ENCODE results near the gene DOHH. TPM values are rescaled to one million over a fixed set of nuclear protein-coding genes. Genes with fewer than 3 reads are reported as not detected.
"Not testable (repeated sequence)": the region's sequence is repeated elsewhere in the genome, so short reads cannot be mapped to it uniquely, and the experiment has no call there.

DOHH gene
- polyA plus RNA-seq, 1 donor (not counting 4 experiments of a cell fraction or from before 2014, with no cell fraction given) = 4.2 TPM

DNA sequence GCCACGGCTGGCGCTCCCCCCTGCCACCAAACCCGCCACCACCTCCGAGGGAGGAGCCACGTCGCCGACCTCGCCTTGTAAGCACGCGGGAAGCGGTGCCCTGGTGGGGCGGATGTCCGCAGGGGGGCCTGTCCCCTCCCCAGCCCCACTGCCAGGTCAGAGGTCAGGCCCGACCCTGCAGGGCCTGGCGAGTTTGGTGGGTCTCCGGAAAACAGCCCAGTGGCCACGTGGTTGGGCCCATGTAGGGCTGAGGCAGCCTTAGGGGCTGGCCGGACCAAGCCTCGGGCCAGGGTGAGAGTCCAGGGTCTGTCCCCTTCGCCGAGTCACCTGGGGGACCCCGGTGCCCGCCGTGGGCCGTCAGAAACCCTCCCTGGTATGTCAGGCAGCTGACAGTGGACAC, 46.6 kb downstream of the DOHH start:
- Histone ChIP-seq H2AFZ (ENCODE audit: control insufficient read depth, low read length) (no peak overlapping the region), H3K4me3 (ENCODE audit: control insufficient read depth in 2 of 3, extremely low read depth in 1 of 3, insufficient read depth in 2 of 3, low read depth in 1 of 3, low read length in 3 of 3) (no peak overlapping the region), H3K9me3 (ENCODE audit: control insufficient read depth, low read depth, low read length) (no peaks in the 10 kb centered on the region), H3K4me2 (ENCODE audit: control insufficient read depth, extremely low read depth, insufficient read depth, low read depth, low read length) (no peak overlapping the region), H3K27ac (ENCODE audit: control insufficient read depth, insufficient read depth, low read length) (no peak overlapping the region), H4K20me1 (ENCODE audit: control insufficient read depth, extremely low read depth, insufficient read depth, low read length) (no peaks in the 10 kb centered on the region), H3K27me3 (ENCODE audit: control insufficient read depth, extremely low read depth, insufficient read depth, low read length) (no peaks in the 10 kb centered on the region), H3K36me3 (ENCODE audit: control insufficient read depth in 2 of 2, extremely low read depth in 1 of 2, insufficient read depth in 2 of 2, low read length in 2 of 2) (peaks cover 20 to 36% of the 10 kb centered on the region in 2 experiments), H3K9me1 (ENCODE audit: control insufficient read depth, extremely low read depth, insufficient read depth, low read length) (no peaks in the 10 kb centered on the region), H3K79me2 (ENCODE audit: control insufficient read depth, insufficient read depth, low read length) (peaks cover 5% of the 10 kb centered on the region), H3K9ac (ENCODE audit: control insufficient read depth, extremely low read depth, insufficient read depth, low read length) (no peak overlapping the region), H3K4me1 (ENCODE audit: control insufficient read depth, extremely low read depth, insufficient read depth, low read length) (peaks cover 9% of the 10 kb centered on the region)
- dilution Hi-C loops (cut with MboI; ENCODE audit: extremely low pct_ligation_motif_present, low sequenced_read_pairs) = no loop called here
- TF ChIP-seq EZH2 (IDR thresholded peaks at IDR 0.05; ENCODE audit: low read length) (no peak), CTCF (optimal IDR thresholded peaks at IDR 0.05 in 1 of 3, IDR thresholded peaks at IDR 0.05 in 1 of 3, conservative IDR thresholded peaks at IDR 0.05 in 1 of 3; ENCODE audit: extremely low read depth in 1 of 3, insufficient read depth in 2 of 3, low read length in 3 of 3) (no peak)
- no peak for DNase-seq (ENCODE audit: low read depth, low spot score)
- FAIRE-seq = no peak

GRCh38 chr19:3452942-3453214, 47.6 kb downstream of the DOHH start:
- H3K36me3 ChIP-seq (ENCODE audit: control insufficient read depth in 2 of 2, extremely low read depth in 1 of 2, insufficient read depth in 2 of 2, low read length in 2 of 2) = peaks cover 21 to 36% of the 10 kb centered on the region in 2 experiments
- H3K4me3 ChIP-seq (ENCODE audit: control insufficient read depth in 2 of 3, extremely low read depth in 1 of 3, insufficient read depth in 2 of 3, low read depth in 1 of 3, low read length in 3 of 3); H3K4me2 ChIP-seq (ENCODE audit: control insufficient read depth, extremely low read depth, insufficient read depth, low read depth, low read length); H3K9me3 ChIP-seq (ENCODE audit: control insufficient read depth, low read depth, low read length); H3K27ac ChIP-seq (ENCODE audit: control insufficient read depth, insufficient read depth, low read length); dilution Hi-C loops (cut with MboI; ENCODE audit: extremely low pct_ligation_motif_present, low sequenced_read_pairs); DNase-seq (ENCODE audit: low read depth, low spot score); H2AFZ ChIP-seq (ENCODE audit: control insufficient read depth, low read length); H3K9ac ChIP-seq (ENCODE audit: control insufficient read depth, extremely low read depth, insufficient read depth, low read length); H4K20me1 ChIP-seq (ENCODE audit: control insufficient read depth, extremely low read depth, insufficient read depth, low read length); H3K4me1 ChIP-seq (ENCODE audit: control insufficient read depth, extremely low read depth, insufficient read depth, low read length); H3K27me3 ChIP-seq (ENCODE audit: control insufficient read depth, extremely low read depth, insufficient read depth, low read length); H3K79me2 ChIP-seq (ENCODE audit: control insufficient read depth, insufficient read depth, low read length); FAIRE-seq; H3K9me1 ChIP-seq (ENCODE audit: control insufficient read depth, extremely low read depth, insufficient read depth, low read length): not testable (repeated sequence)

DNA sequence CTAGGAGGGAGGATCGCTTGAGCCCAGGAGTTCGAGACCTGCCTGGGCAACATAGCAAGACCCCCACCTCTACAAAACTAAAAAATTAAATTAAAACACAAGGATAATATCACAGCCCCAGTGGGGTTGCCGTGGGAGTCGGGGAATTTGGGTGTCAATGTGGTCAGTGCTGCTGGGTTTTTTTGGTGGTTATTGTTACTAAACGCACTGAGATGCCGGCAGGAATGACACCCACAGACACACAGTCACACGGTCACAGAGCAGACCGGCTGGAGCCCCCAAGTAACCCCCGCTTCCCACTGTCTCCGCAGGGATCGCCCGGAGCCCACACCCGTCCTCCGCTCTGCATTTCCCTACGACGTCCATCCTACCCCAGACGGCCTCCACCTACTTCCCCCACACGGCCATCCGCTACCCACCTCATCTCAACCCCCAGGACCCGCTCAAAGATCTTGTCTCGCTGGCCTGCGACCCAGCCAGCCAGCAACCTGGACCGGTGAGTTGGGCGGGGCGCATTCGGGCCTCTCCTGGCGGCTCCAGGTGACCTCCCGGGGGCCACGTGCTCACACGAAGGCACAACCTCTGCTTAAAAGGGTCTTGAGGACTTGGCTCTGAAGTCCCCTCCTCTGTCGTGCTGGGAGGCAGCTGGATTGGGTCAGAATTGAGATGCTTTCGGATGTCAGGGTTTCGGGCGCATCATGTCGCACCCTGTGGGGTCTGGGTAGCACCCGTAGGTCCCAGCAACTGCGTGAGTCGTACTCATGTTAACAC, 48.1 kb downstream of the DOHH start:
- Histone ChIP-seq H3K27ac (ENCODE audit: control insufficient read depth, insufficient read depth, low read length) (no peak overlapping the region), H3K4me3 (ENCODE audit: control insufficient read depth in 2 of 3, extremely low read depth in 1 of 3, insufficient read depth in 2 of 3, low read depth in 1 of 3, low read length in 3 of 3) (no peak overlapping the region), H4K20me1 (ENCODE audit: control insufficient read depth, extremely low read depth, insufficient read depth, low read length) (no peaks in the 10 kb centered on the region), H3K27me3 (ENCODE audit: control insufficient read depth, extremely low read depth, insufficient read depth, low read length) (no peaks in the 10 kb centered on the region), H3K9me3 (ENCODE audit: control insufficient read depth, low read depth, low read length) (no peaks in the 10 kb centered on the region), H3K79me2 (ENCODE audit: control insufficient read depth, insufficient read depth, low read length) (peaks cover 5% of the 10 kb centered on the region), H3K36me3 (ENCODE audit: control insufficient read depth in 2 of 2, extremely low read depth in 1 of 2, insufficient read depth in 2 of 2, low read length in 2 of 2) (peaks cover 21 to 38% of the 10 kb centered on the region in 2 experiments), H3K9ac (ENCODE audit: control insufficient read depth, extremely low read depth, insufficient read depth, low read length) (no peak overlapping the region), H3K9me1 (ENCODE audit: control insufficient read depth, extremely low read depth, insufficient read depth, low read length) (no peaks in the 10 kb centered on the region), H3K4me1 (ENCODE audit: control insufficient read depth, extremely low read depth, insufficient read depth, low read length) (peaks cover 9% of the 10 kb centered on the region), H2AFZ (ENCODE audit: control insufficient read depth, low read length) (no peak overlapping the region), H3K4me2 (ENCODE audit: control insufficient read depth, extremely low read depth, insufficient read depth, low read depth, low read length) (no peak overlapping the region)
- FAIRE-seq (no peak), DNase-seq (ENCODE audit: low read depth, low spot score) (no peak)
- TF ChIP-seq CTCF (optimal IDR thresholded peaks at IDR 0.05 in 1 of 3, IDR thresholded peaks at IDR 0.05 in 1 of 3, conservative IDR thresholded peaks at IDR 0.05 in 1 of 3; ENCODE audit: extremely low read depth in 1 of 3, insufficient read depth in 2 of 3, low read length in 3 of 3) (no peak), EZH2 (IDR thresholded peaks at IDR 0.05; ENCODE audit: low read length) (no peak)
- dilution Hi-C loops (cut with MboI; ENCODE audit: extremely low pct_ligation_motif_present, low sequenced_read_pairs) = no loop called here

Data from keratinocyte (primary cell).